B cell (primary cell): Measurements from ENCODE around the gene CECR2.

Experiments used
- CTCF ChIP-seq: fragments of 200-600 bp; IDR thresholded peaks from one replicate; pipeline ENCODE4 v1.8.0; 2022; ENCODE audit warnings: antibody characterized with exemption, mild to moderate bottlenecking
- EZH2 ChIP-seq: IDR thresholded peaks from 2 replicates; pipeline ENCODE4 v1.6.1; 2012; ENCODE audit warnings: borderline replicate concordance, low read depth, mild to moderate bottlenecking, moderate library complexity, low read length; ENCODE audit not compliant: insufficient read depth, poor library complexity, severe bottlenecking

GRCh38 chr22:17419348-17419747, 50.1 kb downstream of the CECR2 start:
- TF ChIP-seq CTCF: no peak
- TF ChIP-seq EZH2: no peak
